ENCODE data around the gene BNC2. TPM values are rescaled to one million over a fixed set of nuclear protein-coding genes. Genes with fewer than 3 reads are reported as not detected.

BNC2 gene
- total RNA-seq, 1 experiment from 2014 or later = 2.9 TPM

DNA sequence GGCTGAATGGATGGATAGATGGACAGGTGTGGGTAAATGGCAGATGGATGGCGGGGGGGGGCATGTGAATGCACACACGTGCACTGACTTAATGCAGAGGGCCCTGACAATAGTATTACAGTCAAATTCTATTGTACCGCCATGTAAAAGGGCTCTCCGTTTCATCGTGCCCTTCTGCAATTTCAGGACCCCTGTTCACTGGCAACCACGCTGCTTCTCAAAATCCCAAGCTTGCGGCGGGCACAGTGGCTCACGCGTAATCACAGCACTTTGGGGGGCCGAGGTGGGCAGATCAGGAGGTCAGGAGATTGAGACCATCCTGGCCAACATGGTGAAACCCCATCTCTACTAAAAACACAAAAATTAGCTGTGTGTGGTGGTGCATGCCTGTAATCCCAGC lies 211.4 kb downstream of the BNC2 start:
- intact Hi-C loops (cut with micrococcal nuclease; ENCODE audit: unreplicated experiment) = no loop called here
- DNase-seq = no peak
- H2AFZ ChIP-seq = no peak overlapping the region
- no peak overlapping the region for H3K27ac ChIP-seq
- no peak overlapping the region for H3K4me3 ChIP-seq
- H3K4me1 ChIP-seq (replicated peaks; ENCODE audit: insufficient read depth) = no peaks in the 10 kb centered on the region
- CTCF ChIA-PET = no interaction called here
- BruUV-seq (replicated peaks) = no TSS peak
- TF ChIP-seq, protein P1, sequence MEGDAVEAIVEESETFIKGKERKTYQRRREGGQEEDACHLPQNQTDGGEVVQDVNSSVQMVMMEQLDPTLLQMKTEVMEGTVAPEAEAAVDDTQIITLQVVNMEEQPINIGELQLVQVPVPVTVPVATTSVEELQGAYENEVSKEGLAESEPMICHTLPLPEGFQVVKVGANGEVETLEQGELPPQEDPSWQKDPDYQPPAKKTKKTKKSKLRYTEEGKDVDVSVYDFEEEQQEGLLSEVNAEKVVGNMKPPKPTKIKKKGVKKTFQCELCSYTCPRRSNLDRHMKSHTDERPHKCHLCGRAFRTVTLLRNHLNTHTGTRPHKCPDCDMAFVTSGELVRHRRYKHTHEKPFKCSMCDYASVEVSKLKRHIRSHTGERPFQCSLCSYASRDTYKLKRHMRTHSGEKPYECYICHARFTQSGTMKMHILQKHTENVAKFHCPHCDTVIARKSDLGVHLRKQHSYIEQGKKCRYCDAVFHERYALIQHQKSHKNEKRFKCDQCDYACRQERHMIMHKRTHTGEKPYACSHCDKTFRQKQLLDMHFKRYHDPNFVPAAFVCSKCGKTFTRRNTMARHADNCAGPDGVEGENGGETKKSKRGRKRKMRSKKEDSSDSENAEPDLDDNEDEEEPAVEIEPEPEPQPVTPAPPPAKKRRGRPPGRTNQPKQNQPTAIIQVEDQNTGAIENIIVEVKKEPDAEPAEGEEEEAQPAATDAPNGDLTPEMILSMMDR (conservative IDR thresholded peaks at IDR 0.05) = no peak
- no peak for TF ChIP-seq EZH2 (IDR thresholded peaks at IDR 0.05; ENCODE audit: low read depth)
- H3K9me3 ChIP-seq (ENCODE audit: insufficient read depth, low read depth) = no peaks in the 10 kb centered on the region
- no peaks in the 10 kb centered on the region for H3K79me2 ChIP-seq (ENCODE audit: low read depth)
- no peak overlapping the region for H3K4me2 ChIP-seq
- H3K9me2 ChIP-seq (ENCODE audit: insufficient read depth) = no peaks in the 10 kb centered on the region
- POLR2A ChIA-PET (ENCODE audit: unreplicated experiment) = no interaction called here
- no peaks in the 10 kb centered on the region for H3K27me3 ChIP-seq (ENCODE audit: insufficient read depth, low read depth)
- H4K20me1 ChIP-seq (ENCODE audit: insufficient read depth) = no peaks in the 10 kb centered on the region
- no peaks in the 10 kb centered on the region for H3F3A ChIP-seq (ENCODE audit: insufficient read depth, low read depth)
- no peaks in the 10 kb centered on the region for H3K36me3 ChIP-seq (ENCODE audit: low read depth)

DNA sequence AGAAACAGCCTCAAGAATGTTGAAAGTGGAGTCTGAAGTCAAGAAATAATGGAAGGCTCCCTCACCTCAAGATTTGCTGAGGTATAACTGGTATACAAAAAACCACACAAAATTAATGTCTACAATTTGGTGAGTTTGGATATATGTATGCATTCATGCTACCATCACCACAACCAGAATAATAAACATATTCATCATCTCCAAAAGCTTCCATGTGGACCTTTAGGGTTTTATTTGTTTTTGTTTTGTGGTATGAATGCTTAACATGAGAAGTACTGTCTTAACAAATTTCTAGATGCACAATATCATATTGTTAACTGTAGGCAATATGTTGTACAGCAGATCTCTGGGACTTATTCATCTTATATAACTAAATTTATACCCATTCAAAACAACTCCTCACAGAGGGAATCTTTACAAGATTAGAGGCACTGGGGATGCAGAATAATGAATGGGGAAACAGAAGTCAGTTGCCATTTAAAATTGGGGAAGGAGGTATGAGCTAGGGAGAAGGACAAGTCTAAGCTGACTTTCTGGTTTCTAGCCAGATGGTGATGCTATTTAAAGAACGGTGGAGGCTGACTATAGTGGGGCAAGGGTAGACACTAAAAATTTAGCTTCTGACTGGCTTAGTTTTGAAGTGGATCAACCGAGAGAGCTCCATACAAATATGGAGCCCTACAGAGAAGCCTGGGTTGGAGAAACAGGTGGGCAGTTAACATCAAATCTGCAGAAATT lies 213.9 kb downstream of the BNC2 start:
- TF ChIP-seq, protein P1 (conservative IDR thresholded peaks at IDR 0.05) = no peak
- TF ChIP-seq EZH2 (IDR thresholded peaks at IDR 0.05; ENCODE audit: low read depth) = no peak
- H3K9me3 ChIP-seq (ENCODE audit: insufficient read depth, low read depth) = no peaks in the 10 kb centered on the region
- no peaks in the 10 kb centered on the region for H3K27me3 ChIP-seq (ENCODE audit: insufficient read depth, low read depth)
- DNase-seq = no peak
- H2AFZ ChIP-seq = no peak overlapping the region
- no peaks in the 10 kb centered on the region for H3K4me1 ChIP-seq (replicated peaks; ENCODE audit: insufficient read depth)
- no peak overlapping the region for H3K27ac ChIP-seq
- ChIA-PET CTCF (no interaction called here), POLR2A (ENCODE audit: unreplicated experiment) (no interaction called here)
- no peaks in the 10 kb centered on the region for H3K36me3 ChIP-seq (ENCODE audit: low read depth)
- intact Hi-C loops (cut with micrococcal nuclease; ENCODE audit: unreplicated experiment) = no loop called here
- no peak overlapping the region for H3K4me3 ChIP-seq
- H3K9me2 ChIP-seq (ENCODE audit: insufficient read depth) = no peaks in the 10 kb centered on the region
- no peaks in the 10 kb centered on the region for H3K79me2 ChIP-seq (ENCODE audit: low read depth)
- BruUV-seq (replicated peaks) = no TSS peak
- no peaks in the 10 kb centered on the region for H3F3A ChIP-seq (ENCODE audit: insufficient read depth, low read depth)
- H4K20me1 ChIP-seq (ENCODE audit: insufficient read depth) = no peaks in the 10 kb centered on the region
- no peak overlapping the region for H3K4me2 ChIP-seq

DNA sequence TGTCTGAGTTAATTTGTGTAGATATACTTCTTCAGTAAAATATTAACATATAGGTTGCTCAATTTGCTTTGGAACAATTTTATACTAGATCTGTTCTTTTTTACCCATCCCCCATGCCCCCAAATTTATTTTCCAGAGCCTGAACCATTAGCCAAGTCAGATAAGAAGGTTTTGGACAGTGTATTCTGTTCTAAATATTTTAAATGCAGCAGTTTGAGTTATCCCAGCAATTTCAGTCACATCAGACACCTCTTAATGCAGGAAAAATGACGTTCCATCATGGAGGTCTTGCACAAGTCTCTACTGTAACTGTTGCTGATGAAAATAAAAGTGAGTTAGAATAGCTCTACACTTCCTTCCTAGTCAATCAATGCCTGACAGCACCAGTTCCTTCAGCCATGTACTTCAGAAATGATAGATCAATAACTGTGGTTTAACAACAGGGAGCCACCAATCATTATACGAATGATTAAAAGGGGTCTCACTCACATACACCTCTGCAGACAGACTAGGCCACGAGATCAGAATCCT lies 215.8 kb downstream of the BNC2 start:
- ChIA-PET POLR2A (ENCODE audit: unreplicated experiment) (no interaction called here), CTCF (no interaction called here)
- Histone ChIP-seq H3K27ac (no peak overlapping the region), H4K20me1 (ENCODE audit: insufficient read depth) (no peaks in the 10 kb centered on the region), H3K4me2 (no peak overlapping the region), H3K79me2 (ENCODE audit: low read depth) (no peaks in the 10 kb centered on the region), H3K27me3 (ENCODE audit: insufficient read depth, low read depth) (no peaks in the 10 kb centered on the region), H2AFZ (no peak overlapping the region), H3K4me3 (no peak overlapping the region), H3K4me1 (replicated peaks; ENCODE audit: insufficient read depth) (no peaks in the 10 kb centered on the region), H3K9me2 (ENCODE audit: insufficient read depth) (no peaks in the 10 kb centered on the region), H3K36me3 (ENCODE audit: low read depth) (no peaks in the 10 kb centered on the region), H3F3A (ENCODE audit: insufficient read depth, low read depth) (no peaks in the 10 kb centered on the region), H3K9me3 (ENCODE audit: insufficient read depth, low read depth) (no peaks in the 10 kb centered on the region)
- no TSS peak for BruUV-seq (replicated peaks)
- intact Hi-C loops (cut with micrococcal nuclease; ENCODE audit: unreplicated experiment) = no loop called here
- DNase-seq = no peak
- no peak for TF ChIP-seq EZH2 (IDR thresholded peaks at IDR 0.05; ENCODE audit: low read depth)
- TF ChIP-seq, protein P1 (conservative IDR thresholded peaks at IDR 0.05) = no peak

Measured in PC-9 (cell line).